Measurements from ENCODE around the gene TMEM203. TPM values are rescaled to one million over a fixed set of nuclear protein-coding genes. Genes with fewer than 3 reads are reported as not detected.

Gene TMEM203
- total and polyA plus RNA-seq, 2 of the 13 experiments (the other 11 are each of a cell fraction or from before 2014, with no cell fraction given): 23.4 to 36.7 TPM

GRCh38 chr9:137223078-137223970, 17.9 kb upstream of the TMEM203 start (continued):
- TF ChIP-seq ZNF646 (CRISPR knock-in tag; IDR thresholded peaks at IDR 0.05) (no peak), ZNF781 (CRISPR knock-in tag; IDR thresholded peaks at IDR 0.05; ENCODE audit: borderline replicate concordance, not compliant biosample characterization) (no peak), ZNF512B (CRISPR knock-in tag; IDR thresholded peaks at IDR 0.05; ENCODE audit: borderline replicate concordance) (no peak), ZBTB46 (CRISPR knock-in tag; IDR thresholded peaks at IDR 0.05; ENCODE audit: borderline replicate concordance) (no peak), PATZ1 (CRISPR knock-in tag; IDR thresholded peaks at IDR 0.05) (no peak; the same call in 1 of the 2 replicates), GMEB1 (CRISPR knock-in tag; IDR thresholded peaks at IDR 0.05; ENCODE audit: borderline replicate concordance) (0 out of 2 replicates have a peak, but pooled peaks have one; percentile 27)
